Brain microvascular endothelial cell (primary cell): ENCODE measurements around the gene TERT.

ENCODE experiments used
- DNase-seq: peaks from one replicate; pipeline ENCODE4 v3.0.0-alpha.2; 2020
- H3K27ac ChIP-seq: fragments of 250-450 bp; sonication (Bioruptor Pico); 2 replicates; pipeline ENCODE4 v1.5.1; 2020; ENCODE audit warnings: mild to moderate bottlenecking, moderate library complexity
- H3K27me3 ChIP-seq: fragments of 250-450 bp; sonication (Bioruptor Pico); replicated peaks from 2 replicates; pipeline ENCODE4 v1.5.1; 2020; ENCODE audit warnings: mild to moderate bottlenecking
- H3K36me3 ChIP-seq: fragments of 250-450 bp; sonication (Bioruptor Pico); replicated peaks from 2 replicates; pipeline ENCODE4 v1.5.1; 2020; ENCODE audit warnings: mild to moderate bottlenecking
- H3K4me3 ChIP-seq: 2 replicates; pipeline ENCODE4 v1.5.1; 2011; ENCODE audit warnings: low read depth, mild to moderate bottlenecking, control low read depth, low read length, moderate library complexity
- CTCF ChIP-seq: IDR thresholded peaks from 2 replicates; pipeline ENCODE4 v1.5.1; 2011; ENCODE audit warnings: low read depth, mild to moderate bottlenecking, moderate library complexity, low read length, control low read depth, inconsistent platforms; ENCODE audit errors: missing control alignments
- in situ Hi-C: cut with HindIII; loops from 2 replicates; pipeline ENCODE4 v1.10.0; 2017; ENCODE audit warnings: low sequenced_read_pairs, low pct_ligation_motif_present

The TERT gene

GRCh38 chr5:1319436-1320256 is 24.8 kb upstream of the TERT start:
- no peak for DNase-seq
- H3K4me3 ChIP-seq = no peak overlapping the region
- peaks cover 61% of the 10 kb centered on the region for H3K36me3 ChIP-seq
- in situ Hi-C loops = loop anchor here (25.0 kb wide), 1 partner anchor 107 kb away; the partner anchor contains the start of gene SLC6A19
- TF ChIP-seq CTCF = no peak
- no peaks in the 10 kb centered on the region for H3K27me3 ChIP-seq
- H3K27ac ChIP-seq = no peak overlapping the region

- in situ Hi-C loops = loop anchor here (25.0 kb wide), 1 partner anchor 106 kb away; the partner anchor contains the start of gene SLC6A19
- TF ChIP-seq CTCF = no peak
- no peak for DNase-seq
- Histone ChIP-seq H3K36me3 (peaks cover 52% of the 10 kb centered on the region), H3K27ac (no peak overlapping the region), H3K27me3 (no peaks in the 10 kb centered on the region), H3K4me3 (no peak overlapping the region)
Measured at GRCh38 chr5:1318659-1319251, 23.9 kb upstream of the TERT start.

- in situ Hi-C loops = loop anchor here (25.0 kb wide), 1 partner anchor 106 kb away; the partner anchor contains the start of gene SLC6A19
- Histone ChIP-seq H3K36me3 (peaks cover 48% of the 10 kb centered on the region), H3K27ac (no peak overlapping the region), H3K4me3 (no peak overlapping the region), H3K27me3 (no peaks in the 10 kb centered on the region)
- no peak for TF ChIP-seq CTCF
- no peak for DNase-seq
Measured at GRCh38 chr5:1317921-1318565, 23.2 kb upstream of the TERT start.

DNA sequence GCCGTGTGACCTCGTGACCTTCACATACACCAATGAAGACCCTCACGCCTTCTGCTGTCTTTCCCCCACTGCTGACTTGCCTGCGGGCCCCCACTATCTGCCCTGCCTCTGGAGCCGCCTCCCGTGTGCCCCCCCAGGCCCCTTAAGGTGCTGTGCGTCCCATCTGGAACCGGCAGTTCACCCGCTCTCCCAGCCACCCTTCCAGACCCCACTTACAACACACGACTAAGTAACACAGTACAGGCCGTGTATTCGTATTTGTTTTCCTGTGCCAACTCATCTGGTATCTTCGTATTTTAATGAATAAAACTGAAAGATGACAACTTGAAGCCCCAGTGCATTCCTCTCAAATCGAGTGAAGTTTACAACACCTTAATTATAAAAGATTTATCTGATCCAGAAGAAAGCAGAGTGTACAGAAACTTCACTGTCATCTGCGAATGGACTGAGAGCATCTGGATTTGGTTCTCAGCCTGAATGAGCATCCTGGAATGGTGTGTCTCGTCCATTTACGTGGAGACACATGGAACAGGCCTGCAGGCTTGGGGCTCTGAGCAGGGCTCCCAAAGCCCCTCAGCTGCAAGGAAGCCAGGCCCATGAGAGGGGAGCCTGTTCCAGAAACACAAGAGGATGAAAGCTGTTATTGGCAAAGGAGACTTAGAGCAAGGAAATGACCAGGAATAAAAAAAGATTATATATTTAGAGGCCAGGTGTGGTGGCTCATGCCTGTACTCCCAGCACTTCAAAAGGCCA is 21.9 kb upstream of the TERT start:
- Histone ChIP-seq H3K4me3 (no peak overlapping the region), H3K27ac (no peak overlapping the region), H3K36me3 (peaks cover 38% of the 10 kb centered on the region), H3K27me3 (no peaks in the 10 kb centered on the region)
- in situ Hi-C loops = loop anchor here (25.0 kb wide), 1 partner anchor 104 kb away; the partner anchor contains the start of gene SLC6A19
- no peak for DNase-seq
- no peak for TF ChIP-seq CTCF

- in situ Hi-C loops = loop anchor here (25.0 kb wide), 1 partner anchor 104 kb away; the partner anchor contains the start of gene SLC6A19
- no peak overlapping the region for H3K27ac ChIP-seq
- no peaks in the 10 kb centered on the region for H3K27me3 ChIP-seq
- peaks cover 32% of the 10 kb centered on the region for H3K36me3 ChIP-seq
- H3K4me3 ChIP-seq = no peak overlapping the region
- TF ChIP-seq CTCF = no peak
- DNase-seq = no peak
Measured at GRCh38 chr5:1315709-1316587, 21.1 kb upstream of the TERT start.
